SK-N-MC (cell line): Measurements from ENCODE around the gene SDK1.

ENCODE experiments used
- EZH2 ChIP-seq: fragments of 200-600 bp; sonication (generic); IDR thresholded peaks from one replicate; pipeline ENCODE4 v1.6.1; 2017; ENCODE audit warnings: antibody characterized with exemption
- FOXP2 ChIP-seq: optimal IDR thresholded peaks from 2 replicates; pipeline ENCODE3; 2011; ENCODE audit warnings: mild to moderate bottlenecking, moderate library complexity; ENCODE audit not compliant: insufficient read depth; ENCODE audit errors: extremely low read length, control extremely low read depth
- POLR2AphosphoS5 ChIP-seq: IDR thresholded peaks from 2 replicates; pipeline ENCODE4 v1.6.1; 2012; ENCODE audit warnings: mild to moderate bottlenecking, low read depth, low read length, borderline replicate concordance

- no peak for TF ChIP-seq EZH2
- no peak for TF ChIP-seq POLR2AphosphoS5
- TF ChIP-seq FOXP2 = no peak
Measured at GRCh38 chr7:3918576-3918975, 617.5 kb downstream of the SDK1 start.
